GM18861 (cell line): ENCODE results near the gene KPNA2.
A peak's percentile ranks its signal among the peaks of the same experiment; 100 is the strongest.
"Not testable (repeated sequence)": the region's sequence is repeated elsewhere in the genome, so short reads cannot be mapped to it uniquely, and the experiment has no call there.

Experiments used
- ATAC-seq: cut with Tn5 transposase; IDR thresholded peaks from one replicate; pipeline ENCODE4 v1.9.1; 2021; ENCODE audit not compliant: unreplicated experiment

The KPNA2 gene

DNA sequence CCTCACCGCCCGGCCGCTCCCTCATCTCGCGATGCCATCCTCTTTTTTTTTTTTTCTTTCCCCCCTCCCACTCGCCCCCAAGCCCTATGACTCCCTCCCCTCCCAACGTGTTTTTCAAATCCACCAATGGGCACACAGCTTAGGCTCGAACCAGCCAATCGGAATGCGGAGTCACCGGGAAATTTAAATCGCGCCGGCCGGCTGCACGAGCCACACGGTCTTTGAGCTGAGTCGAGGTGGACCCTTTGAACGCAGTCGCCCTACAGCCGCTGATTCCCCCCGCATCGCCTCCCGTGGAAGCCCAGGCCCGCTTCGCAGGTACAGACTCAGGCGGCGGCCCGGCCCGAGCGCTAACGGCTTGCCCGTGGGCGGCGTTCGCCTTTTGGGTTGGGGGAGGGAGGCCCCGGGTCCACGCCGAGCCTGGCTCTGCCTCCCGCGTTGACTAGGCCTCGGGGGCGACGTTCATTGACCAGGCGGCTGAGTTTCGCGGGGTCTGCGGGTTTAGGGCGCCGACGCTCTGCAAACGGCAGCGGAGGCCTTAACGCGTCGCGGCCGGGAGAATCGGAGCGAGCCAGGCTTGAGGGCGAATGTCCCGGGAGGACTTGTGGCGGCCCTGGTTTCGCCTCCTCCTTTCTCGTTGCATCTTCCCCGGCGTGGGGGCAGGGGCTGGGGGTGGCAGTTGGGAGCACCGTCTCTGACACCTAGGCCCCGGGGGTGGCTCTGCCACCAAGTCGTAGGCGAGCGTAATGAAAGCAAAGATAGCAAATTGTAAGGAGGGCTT, at the start of gene KPNA2:
TSS of gene KPNA2 (plus strand) at position 213 of the 781 bp plus-strand sequence. CDS start 1,398 bp downstream, outside the sequence.
- ATAC-seq = peak; percentile 79

DNA sequence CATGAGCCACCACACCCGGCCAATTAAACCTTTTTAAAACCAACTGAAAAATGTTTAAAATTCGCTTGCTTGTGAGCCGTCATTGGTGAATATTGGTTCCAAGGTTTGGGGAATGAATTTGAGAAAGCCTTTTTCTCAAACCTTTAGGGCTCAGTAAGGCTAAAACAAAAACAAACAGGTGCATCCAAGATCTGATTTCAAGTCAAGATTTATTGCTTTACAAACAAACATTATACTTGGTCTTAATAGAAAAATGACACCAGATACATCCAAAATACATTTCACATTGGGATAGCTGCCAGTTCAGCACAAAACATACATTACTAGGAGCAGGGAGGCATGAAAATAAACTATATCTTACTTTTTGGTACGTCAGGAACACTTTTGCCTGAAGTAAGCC, 44.6 kb upstream of the KPNA2 start:
- no peak for ATAC-seq

DNA sequence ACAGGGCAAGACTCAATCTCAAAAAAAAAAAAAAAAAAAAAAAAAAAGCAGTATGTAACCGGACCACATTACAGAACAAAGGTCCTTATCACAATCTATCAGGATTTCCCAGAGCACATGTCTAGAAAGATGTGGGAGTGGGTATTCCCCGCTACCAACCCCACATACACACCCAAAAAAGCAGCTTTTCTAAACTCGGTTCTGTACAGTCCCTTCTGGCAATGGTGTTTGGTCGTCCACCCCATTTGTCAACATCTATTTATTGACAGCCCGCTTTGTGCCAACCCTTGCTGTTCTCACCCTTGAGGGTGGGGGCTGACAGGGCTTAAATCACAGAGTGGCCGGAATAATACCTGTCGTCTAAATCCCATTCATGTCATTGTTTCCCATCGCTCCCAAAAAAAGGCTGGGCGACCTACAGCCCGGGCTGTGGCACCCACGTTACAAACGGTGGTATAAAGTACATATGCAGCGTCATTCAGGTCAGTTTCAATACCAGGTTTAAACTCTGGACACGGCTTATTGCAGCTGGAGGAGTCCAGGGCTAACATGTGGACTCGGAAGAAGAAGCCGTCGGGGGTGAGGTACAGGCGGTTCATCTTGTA, 42.9 kb upstream of the KPNA2 start:
- ATAC-seq = no peak

DNA sequence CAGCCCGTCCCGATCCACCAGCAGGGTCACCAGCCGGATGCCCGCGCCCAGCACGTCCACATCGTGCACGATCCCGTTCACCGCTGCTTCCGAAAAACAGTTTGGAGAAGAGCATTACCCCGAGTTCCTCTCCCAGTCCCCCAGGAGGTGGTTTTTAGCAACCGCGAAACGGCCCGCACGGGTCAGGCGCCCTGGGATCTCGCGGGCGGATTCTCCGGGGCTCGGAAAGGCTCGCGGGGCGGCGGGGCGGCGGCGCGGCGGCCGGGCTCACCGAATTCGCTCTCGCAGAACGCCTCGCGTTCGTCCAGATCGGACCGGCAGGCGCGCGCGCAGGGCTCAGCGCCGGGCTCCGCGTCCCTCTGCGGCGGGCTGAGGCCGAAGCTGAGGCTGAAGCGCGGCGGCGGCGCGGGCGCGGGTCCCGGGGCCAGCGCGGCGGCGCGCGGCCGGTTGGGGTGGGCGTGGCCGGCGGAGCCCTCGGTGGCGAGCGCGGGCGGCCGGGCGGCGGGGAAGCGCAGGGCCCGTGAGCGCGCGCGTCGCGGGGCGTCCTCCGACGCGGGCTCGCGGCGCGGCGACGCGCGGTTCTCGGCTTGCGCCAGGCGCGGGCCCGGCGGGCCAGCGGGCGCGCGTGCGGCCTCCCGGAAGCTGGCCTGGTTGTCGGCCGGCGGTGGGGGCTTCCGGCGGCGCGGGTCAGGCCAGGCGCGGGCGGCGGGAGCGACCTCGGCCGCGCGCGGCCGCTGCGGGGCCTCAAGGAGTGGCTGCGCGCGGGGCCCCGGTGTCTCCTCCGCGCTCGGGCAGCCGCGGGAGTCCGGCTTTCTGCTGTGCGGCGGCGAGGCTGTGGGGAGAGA, 42.2 kb upstream of the KPNA2 start:
- peak; percentile 65 for ATAC-seq

DNA sequence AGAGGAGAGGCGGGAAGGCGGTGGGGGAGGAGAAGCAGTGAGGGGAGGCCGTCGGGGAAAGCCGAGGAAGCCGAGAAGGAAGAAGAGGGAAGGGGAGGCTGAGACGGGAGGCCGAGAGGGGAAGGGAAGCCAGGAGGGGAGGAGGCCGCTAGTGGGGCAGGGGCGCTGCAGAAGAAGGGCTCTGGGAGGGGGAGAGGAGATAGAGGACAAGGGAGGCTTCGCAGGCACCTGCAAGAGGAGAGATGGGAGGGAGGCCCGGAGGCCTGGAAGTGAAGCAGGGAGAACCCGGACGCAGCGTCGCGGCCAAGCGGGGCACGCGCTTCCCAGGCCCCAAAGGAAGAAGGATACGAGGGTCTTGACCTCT, 41.6 kb upstream of the KPNA2 start:
- ATAC-seq = no peak

DNA sequence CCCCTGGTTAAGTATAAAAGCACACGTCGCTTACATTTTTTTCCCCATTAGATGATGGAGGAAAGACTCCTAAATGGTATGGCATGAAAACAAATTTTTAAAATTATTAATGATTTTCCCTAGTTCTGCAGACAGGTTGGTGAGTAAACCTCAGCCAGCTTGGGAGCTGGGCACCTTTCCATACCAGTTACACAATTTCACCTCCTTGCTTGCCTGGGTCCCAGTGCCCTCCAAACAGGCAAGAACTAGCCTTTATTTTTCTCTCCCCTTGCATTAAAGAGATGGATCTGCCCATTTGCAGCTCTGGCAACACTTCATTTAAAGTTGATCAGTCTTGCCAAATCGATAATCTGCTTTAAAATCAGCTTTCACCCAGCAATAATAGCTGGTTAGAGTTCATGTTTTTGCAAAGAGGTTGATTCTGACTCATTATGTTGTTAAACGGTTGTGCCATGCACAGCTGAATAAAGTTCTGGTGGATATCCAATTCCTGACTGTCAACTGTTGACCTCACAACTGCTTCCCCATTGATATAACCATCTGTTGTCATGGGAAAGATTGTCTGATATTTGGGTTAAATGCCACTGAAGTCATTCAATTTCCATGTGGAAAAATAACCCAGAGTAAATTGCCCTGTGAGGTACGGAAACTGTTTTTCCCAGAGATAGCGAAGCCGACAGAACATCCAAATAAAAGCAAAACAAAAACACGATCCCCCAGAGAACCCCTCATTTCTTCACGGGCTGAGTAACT, 40.5 kb upstream of the KPNA2 start:
- ATAC-seq = no peak

DNA sequence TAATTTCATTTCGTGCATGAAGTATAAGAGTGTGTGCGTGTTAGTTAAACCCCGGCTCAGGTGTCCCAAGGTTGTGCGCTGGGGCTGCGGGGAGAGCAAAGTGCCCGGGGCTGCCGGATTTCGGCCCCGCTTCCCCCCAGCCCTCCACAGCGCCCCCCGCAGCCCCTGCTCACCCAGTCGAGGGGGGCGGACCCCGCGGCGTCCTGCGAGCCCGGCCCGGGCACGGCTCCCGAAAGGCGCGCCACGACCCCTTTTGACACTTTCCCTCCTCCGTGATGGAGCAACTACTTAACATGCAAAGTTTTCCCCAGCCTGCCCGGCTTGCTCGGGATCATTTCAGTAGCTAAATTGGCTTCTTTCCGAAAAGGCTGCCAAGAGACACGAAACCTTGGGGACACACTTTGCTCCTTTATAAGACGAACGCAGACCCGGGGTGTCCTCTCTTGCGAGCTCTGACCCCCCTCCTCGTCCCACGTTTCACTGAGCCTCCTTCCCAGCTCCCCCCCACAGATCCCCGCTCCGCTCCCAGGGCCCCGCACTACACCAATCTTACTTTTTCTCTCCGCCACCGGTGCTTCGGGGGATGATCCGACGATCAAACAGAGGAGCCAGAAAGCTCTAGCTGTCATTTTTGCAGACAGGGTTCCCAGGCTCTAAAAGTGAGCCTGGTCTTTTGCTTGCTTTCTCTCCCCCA, 39.8 kb upstream of the KPNA2 start:
- no peak for ATAC-seq

DNA sequence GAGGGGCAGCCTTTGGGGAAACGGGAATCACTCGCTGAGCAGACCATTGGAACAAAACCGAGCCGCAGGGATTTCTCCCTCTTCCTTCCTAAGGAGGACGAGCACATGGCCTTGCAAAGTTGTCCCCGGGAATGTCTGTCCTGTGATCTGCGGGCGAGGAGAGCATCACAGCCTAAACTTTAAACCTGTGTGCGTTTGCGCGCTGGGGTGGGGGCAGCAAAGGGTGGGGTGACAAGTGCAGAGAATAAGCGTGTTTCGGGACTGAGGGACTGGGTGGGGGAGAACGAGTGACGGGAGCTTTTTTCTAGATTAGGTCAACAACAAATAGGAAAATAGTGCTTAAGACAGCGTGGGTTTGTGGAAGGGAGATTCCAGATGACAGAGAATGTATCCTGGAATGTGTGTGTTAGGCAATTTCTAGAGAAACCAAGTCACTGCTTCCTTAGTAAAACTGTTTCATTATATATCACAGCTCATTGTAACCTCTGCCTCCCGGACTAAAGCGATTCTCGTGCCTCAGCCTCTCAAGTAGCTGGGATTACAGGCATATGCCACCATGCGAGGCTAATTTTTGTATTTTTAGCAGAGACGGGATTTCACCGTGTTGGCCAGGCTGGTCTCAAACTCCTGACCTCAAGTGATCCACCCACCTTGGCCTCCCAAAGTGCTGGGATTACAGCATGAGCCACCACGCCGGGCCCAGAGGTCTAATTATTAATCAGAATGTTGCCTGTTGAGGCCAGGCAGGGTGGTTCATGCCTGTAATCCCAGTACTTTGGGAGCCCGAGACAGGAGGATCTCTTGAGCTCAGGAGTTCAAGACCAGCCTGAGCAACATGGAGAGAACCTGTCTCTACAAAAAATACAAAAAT, 39.0 kb upstream of the KPNA2 start, which contains the start of gene C17orf58:
TSS of gene C17orf58 (minus strand) at position 169 of the 871 bp plus-strand sequence. CDS start 271 bp downstream, outside the sequence.
- ATAC-seq = not testable (repeated sequence)

DNA sequence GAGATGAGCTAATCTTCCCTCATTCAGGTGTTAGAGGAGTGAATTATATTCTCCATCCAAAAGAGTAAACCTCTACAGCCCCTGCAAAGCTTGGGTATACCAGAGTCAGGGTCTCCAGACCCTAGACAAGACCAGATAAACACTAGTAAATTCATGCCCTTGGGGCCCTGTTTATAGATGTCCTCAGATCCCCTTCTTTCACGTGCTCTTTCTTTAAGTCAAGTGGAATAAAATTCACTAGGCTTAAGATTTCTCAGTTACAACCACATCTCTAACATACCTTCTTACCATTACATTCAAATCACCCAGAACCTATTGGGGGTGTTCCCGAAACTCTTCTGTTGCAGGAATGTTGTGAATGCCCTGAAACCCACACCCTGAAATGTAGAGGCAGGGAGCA, 37.1 kb upstream of the KPNA2 start:
- no peak for ATAC-seq

DNA sequence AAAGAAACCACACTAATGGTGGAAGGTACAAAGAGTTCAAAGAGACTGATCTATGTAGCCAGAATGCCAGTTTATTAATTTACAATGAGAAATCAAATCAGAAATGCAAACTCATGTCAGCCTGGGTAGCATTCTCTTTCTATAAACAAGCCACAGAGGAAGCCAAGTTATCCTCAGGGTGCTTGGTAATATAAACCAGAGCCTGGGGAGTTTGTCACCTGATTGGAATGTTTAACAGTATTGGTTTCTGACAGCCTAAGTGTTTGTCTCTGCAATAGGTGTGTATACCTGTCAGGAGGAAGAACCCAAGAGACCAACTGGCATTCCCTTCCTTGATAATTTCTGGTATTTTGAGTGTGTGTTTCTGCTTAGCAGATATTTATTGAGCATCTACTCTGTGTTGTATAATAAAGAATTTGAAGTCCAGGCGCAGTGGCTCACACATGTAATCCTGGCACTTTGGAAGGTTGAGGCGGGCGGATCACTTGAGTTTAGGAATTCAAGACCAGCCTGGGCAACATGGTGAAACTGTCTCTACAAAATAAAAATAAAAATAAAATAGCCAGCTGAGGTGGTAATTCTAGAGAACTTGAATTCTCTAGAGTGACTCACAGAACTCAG, 36.1 kb upstream of the KPNA2 start:
- ATAC-seq = no peak

DNA sequence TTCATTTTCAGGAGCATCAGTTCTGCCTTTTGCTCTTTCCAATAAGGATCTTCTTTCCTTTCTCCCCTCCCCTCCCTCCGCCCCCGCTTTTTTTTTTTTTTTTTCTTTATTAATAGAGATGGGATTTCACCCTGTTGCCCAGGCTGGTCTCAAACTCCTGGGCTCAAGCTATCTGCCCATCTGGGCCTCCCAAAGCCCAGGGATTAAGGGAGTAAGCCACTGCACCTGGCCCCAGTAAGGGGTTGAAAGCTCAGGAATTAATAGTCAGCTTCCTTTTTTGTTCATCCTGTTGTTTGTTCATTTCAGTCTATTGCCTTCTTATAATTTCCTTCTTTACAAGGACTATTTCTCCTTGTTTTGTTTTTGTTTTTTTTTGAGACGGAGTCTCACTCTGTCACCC, 31.3 kb upstream of the KPNA2 start:
- ATAC-seq = no peak

DNA sequence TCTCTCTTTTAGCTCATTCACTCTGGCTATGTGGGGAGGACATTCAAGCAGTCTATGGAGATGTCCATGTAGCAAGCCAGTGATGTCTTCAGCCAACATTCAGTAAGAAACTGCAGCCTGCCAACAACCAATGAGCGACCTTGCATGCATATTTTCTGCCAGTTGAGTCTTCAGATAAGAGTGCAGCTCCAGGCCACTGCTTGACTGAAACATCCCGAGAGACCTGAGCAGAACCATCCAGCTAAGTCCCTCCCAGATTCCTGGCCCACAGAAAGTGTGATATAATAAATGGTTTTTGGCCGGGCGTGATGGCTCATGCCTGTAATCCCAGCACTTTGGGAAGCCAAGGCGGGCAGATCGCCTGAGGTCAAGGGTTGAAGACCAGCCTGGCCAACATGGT, 28.7 kb upstream of the KPNA2 start:
- ATAC-seq = no peak

DNA sequence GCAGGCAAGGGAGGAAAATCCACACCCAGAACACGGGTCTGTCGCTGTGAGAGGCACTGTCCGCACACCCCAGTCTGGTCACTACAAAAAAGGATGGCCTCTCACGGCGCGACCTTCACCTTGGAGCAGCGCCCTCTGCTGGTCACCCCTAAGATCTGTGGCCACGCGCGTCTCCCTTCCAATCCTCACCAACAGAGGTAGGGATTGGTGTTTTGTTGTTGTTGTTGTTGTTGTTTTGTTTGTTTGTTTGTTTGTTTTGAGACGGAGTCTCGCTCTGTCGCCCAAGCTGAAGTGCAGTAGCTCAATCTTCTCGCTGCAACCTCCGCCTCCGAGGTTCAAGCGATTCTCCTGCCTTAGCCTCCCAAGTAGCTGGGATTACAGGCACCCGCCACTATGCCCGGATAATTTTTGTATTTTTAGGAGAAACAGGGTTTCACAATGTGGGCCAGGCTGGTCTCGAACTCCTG, 24.3 kb upstream of the KPNA2 start:
- ATAC-seq = no peak

DNA sequence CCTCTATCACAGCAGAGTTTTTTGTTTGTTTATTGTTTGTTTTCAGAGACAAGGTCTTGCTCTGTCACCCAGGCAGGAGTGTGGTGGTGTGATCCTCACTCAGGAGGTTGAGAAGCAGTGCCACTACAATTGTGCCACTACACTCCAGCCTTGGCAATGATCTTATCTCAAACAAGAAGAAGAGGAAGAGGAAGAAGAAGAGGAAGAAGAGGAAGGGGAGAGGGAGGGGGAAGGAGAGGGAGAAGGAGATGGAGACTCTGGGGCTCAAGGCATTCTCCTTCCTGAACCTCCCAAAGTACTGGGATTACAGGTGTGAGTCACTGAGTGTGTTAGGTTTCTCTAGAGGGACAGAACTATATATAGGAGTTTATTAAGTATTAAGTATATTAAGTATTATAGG, 22.1 kb upstream of the KPNA2 start:
- ATAC-seq = no peak

DNA sequence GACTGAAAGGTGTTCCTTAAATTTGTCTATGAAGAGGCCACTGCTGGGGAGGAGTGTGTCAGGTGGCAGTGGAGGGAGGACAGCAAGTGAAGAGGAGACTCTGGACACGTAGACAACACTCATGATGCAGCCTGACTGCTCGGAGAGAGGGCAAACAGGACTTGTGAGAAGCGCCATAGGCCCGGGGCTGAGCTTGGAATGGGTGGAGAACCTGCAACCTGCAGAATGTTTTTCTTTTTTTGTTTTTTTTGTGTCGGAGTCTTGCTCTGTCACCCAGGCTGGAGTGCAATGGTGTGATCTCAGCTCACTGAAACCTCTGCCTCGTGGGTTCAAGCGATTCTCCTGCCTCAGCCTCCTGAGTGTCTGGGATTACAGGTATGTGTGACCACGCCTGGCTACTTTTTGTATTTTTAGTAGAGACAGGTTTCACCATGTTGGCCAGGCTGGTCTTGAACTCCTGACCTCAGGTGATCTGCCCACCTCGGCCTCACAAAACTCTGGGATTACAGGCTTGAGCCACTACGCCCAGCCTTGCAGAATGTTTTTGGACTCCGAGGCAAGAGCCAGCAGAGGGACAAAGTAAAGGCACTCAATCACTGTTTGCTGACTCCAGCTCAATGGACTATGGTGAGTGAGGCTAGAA, 20.3 kb upstream of the KPNA2 start:
- ATAC-seq = no peak

DNA sequence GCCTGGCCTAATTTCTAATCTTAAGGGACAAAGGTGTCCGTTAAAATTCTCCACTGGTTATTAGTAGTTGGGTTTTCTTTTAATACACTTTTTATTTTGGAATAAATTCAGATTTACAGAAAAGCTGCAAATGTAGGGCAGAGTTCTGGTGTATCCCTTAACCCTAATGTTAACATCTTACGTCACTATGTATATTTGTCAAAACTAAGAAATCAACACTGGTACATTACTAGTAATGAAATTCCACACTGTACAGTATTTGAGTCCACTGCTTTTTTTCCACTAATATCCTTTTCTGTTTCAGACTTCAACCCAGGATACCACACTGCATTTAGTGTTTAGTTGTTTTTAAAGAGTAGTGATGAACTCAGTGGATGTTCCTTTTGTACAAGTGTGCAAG, 18.7 kb upstream of the KPNA2 start:
- ATAC-seq = no peak

DNA sequence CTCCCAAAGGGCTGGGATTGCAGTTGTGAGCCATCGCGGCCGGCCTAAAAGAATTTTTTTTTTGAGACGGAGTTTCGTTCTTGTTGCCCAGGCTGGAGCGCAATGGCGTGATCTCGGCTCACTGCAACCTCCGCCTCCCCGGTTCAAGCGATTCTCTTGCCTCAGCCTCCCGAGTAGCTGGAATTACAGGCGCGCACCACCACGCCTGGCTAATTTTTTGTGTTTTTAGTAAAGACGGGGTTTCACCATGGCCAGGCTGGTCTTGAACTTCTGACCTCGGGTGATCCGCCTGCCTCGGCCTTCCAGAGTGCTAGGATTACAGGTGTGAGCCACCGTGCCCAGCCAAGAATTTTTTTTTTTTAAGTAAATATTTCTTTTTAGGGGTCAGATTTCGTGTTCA, 17.0 kb upstream of the KPNA2 start:
- not testable (repeated sequence) for ATAC-seq

DNA sequence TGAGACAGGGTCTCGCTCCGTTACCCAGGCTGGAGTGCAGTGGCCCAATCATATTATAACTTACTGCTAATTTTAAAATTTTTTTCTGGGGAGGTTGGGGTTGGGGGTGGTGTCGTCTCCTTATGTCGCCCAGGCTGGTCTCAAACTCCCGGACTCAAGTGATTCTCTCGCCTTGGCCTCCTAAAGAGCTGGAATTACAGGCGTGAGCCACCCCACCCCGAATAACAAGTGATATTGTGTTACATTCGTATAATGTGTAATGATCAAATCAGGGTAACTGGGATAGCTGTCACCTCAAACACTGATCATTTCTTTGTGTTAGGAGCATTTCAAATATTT, 16.2 kb upstream of the KPNA2 start:
- no peak for ATAC-seq
